IPS-15b (cell line): ENCODE data around the gene PTGIS.

Experiments used
- H3K27me3 ChIP-seq: one replicate; pipeline ENCODE4 v1.6.1; 2013; ENCODE audit warnings: low read length; ENCODE audit not compliant: control insufficient read depth, insufficient read depth
- H3K36me3 ChIP-seq: one replicate; pipeline ENCODE4 v1.6.1; 2013; ENCODE audit warnings: low read length; ENCODE audit not compliant: control insufficient read depth, insufficient read depth
- H3K4me1 ChIP-seq: one replicate; pipeline ENCODE4 v1.6.1; 2013; ENCODE audit warnings: mild to moderate bottlenecking, low read length; ENCODE audit not compliant: control insufficient read depth, insufficient read depth
- H3K4me3 ChIP-seq: one replicate; pipeline ENCODE4 v1.5.1; 2013; ENCODE audit warnings: low read depth, low read length
- H3K9ac ChIP-seq: one replicate; pipeline ENCODE4 v1.6.1; 2013; ENCODE audit warnings: low read depth, mild to moderate bottlenecking, low read length
- H3K9me3 ChIP-seq: one replicate; pipeline ENCODE4 v1.6.1; 2013; ENCODE audit warnings: mild to moderate bottlenecking, low read length; ENCODE audit not compliant: control insufficient read depth, insufficient read depth

PTGIS gene

GRCh38 chr20:49543071-49543857 lies 24.7 kb downstream of the PTGIS start:
- no peak overlapping the region for H3K9ac ChIP-seq
- no peaks in the 10 kb centered on the region for H3K27me3 ChIP-seq
- H3K4me1 ChIP-seq: no peaks in the 10 kb centered on the region
- peaks cover 21% of the 10 kb centered on the region for H3K36me3 ChIP-seq
- no peak overlapping the region for H3K4me3 ChIP-seq
- no peaks in the 10 kb centered on the region for H3K9me3 ChIP-seq

- peaks cover 17% of the 10 kb centered on the region for H3K36me3 ChIP-seq
- no peak overlapping the region for H3K9ac ChIP-seq
- H3K4me3 ChIP-seq: no peak overlapping the region
- no peaks in the 10 kb centered on the region for H3K4me1 ChIP-seq
- no peaks in the 10 kb centered on the region for H3K9me3 ChIP-seq
- no peaks in the 10 kb centered on the region for H3K27me3 ChIP-seq
Observed at GRCh38 chr20:49542514-49542991, 25.4 kb downstream of the PTGIS start.

- Histone ChIP-seq H3K27me3 (no peaks in the 10 kb centered on the region), H3K4me1 (no peaks in the 10 kb centered on the region), H3K9me3 (no peaks in the 10 kb centered on the region), H3K4me3 (no peak overlapping the region), H3K9ac (no peak overlapping the region), H3K36me3 (peaks cover 17% of the 10 kb centered on the region)
Observed at GRCh38 chr20:49541733-49542513, 26.0 kb downstream of the PTGIS start.

- Histone ChIP-seq H3K4me3 (no peak overlapping the region), H3K27me3 (no peaks in the 10 kb centered on the region), H3K4me1 (no peaks in the 10 kb centered on the region), H3K9me3 (no peaks in the 10 kb centered on the region), H3K36me3 (peaks cover 16% of the 10 kb centered on the region), H3K9ac (no peak overlapping the region)
Observed at GRCh38 chr20:49540687-49541435, 27.1 kb downstream of the PTGIS start.

GRCh38 chr20:49540232-49540620 lies 27.7 kb downstream of the PTGIS start:
- no peak overlapping the region for H3K9ac ChIP-seq
- no peaks in the 10 kb centered on the region for H3K4me1 ChIP-seq
- H3K36me3 ChIP-seq: peaks cover 12% of the 10 kb centered on the region

GRCh38 chr20:49539481-49540231 lies 28.3 kb downstream of the PTGIS start:
- H3K27me3 ChIP-seq: no peaks in the 10 kb centered on the region
- no peak overlapping the region for H3K9ac ChIP-seq
- H3K4me3 ChIP-seq: no peak overlapping the region
- H3K4me1 ChIP-seq: no peaks in the 10 kb centered on the region
- H3K9me3 ChIP-seq: no peaks in the 10 kb centered on the region
- peaks cover 12% of the 10 kb centered on the region for H3K36me3 ChIP-seq

More at GRCh38 chr20:49540232-49540620, 27.7 kb downstream of the PTGIS start:
- Histone ChIP-seq H3K4me3 (no peak overlapping the region), H3K9me3 (no peaks in the 10 kb centered on the region), H3K27me3 (no peaks in the 10 kb centered on the region)

GRCh38 chr20:49538950-49539349 lies 29.0 kb downstream of the PTGIS start:
- no peak overlapping the region for H3K9ac ChIP-seq
- peaks cover 12% of the 10 kb centered on the region for H3K36me3 ChIP-seq
- no peaks in the 10 kb centered on the region for H3K4me1 ChIP-seq
- H3K4me3 ChIP-seq: no peak overlapping the region
- no peaks in the 10 kb centered on the region for H3K9me3 ChIP-seq
- no peaks in the 10 kb centered on the region for H3K27me3 ChIP-seq

- no peaks in the 10 kb centered on the region for H3K36me3 ChIP-seq
- H3K9ac ChIP-seq: no peak overlapping the region
- H3K9me3 ChIP-seq: no peaks in the 10 kb centered on the region
- no peak overlapping the region for H3K4me3 ChIP-seq
- H3K4me1 ChIP-seq: no peaks in the 10 kb centered on the region
- no peaks in the 10 kb centered on the region for H3K27me3 ChIP-seq
Observed at GRCh38 chr20:49534255-49534712, 33.7 kb downstream of the PTGIS start.

GRCh38 chr20:49532285-49532946 lies 35.5 kb downstream of the PTGIS start:
- no peaks in the 10 kb centered on the region for H3K27me3 ChIP-seq
- H3K36me3 ChIP-seq: no peaks in the 10 kb centered on the region
- no peak overlapping the region for H3K4me3 ChIP-seq
- H3K9ac ChIP-seq: no peak overlapping the region
- no peaks in the 10 kb centered on the region for H3K4me1 ChIP-seq
- H3K9me3 ChIP-seq: no peaks in the 10 kb centered on the region

- H3K4me3 ChIP-seq: no peak overlapping the region
- no peaks in the 10 kb centered on the region for H3K4me1 ChIP-seq
- H3K9ac ChIP-seq: no peak overlapping the region
- H3K27me3 ChIP-seq: no peaks in the 10 kb centered on the region
- no peaks in the 10 kb centered on the region for H3K9me3 ChIP-seq
- peaks cover 4% of the 10 kb centered on the region for H3K36me3 ChIP-seq
Observed at GRCh38 chr20:49529470-49529869, 38.5 kb downstream of the PTGIS start.
